ENCODE results near the gene UNC5CL.

Gene UNC5CL

GRCh38 chr6:41062056-41062455 is 23.0 kb upstream of the UNC5CL start:
- DNase-seq = no peak

- no peak for DNase-seq
These were observed 22.2 kb upstream of the UNC5CL start for GRCh38 chr6:41061196-41061726.

GRCh38 chr6:41059556-41059955 is 20.5 kb upstream of the UNC5CL start:
- no peak for DNase-seq

- DNase-seq = no peak
These were observed 19.8 kb upstream of the UNC5CL start for GRCh38 chr6:41058783-41059181.

- no peak for DNase-seq
These were observed 17.9 kb upstream of the UNC5CL start for GRCh38 chr6:41056768-41057490.

- DNase-seq = peak; percentile 55 to 87
These were observed 16.1 kb upstream of the UNC5CL start for GRCh38 chr6:41055149-41055548.

- peak; percentile 31 to 82 for DNase-seq
These were observed 15.5 kb upstream of the UNC5CL start for GRCh38 chr6:41054511-41054910.

- peak; percentile 67 to 90 for DNase-seq
These were observed 14.0 kb upstream of the UNC5CL start, which contains the start of gene APOBEC2 for GRCh38 chr6:41053041-41053440. Gene APOBEC2 (plus strand): TSS chr6:41053202. CDS start chr6:41053348, 146 bp downstream.

- DNase-seq = no peak
These were observed 12.9 kb upstream of the UNC5CL start for GRCh38 chr6:41051873-41052272.

GRCh38 chr6:41050536-41050935 is 11.5 kb upstream of the UNC5CL start:
- DNase-seq = no peak

GRCh38 chr6:41049955-41050354 is 10.9 kb upstream of the UNC5CL start:
- no peak for DNase-seq

- no peak for DNase-seq
These were observed 10.5 kb upstream of the UNC5CL start for GRCh38 chr6:41049521-41049920.

- DNase-seq = no peak
These were observed 9.0 kb upstream of the UNC5CL start for GRCh38 chr6:41047745-41048732.

- no peak for DNase-seq
These were observed 8.3 kb upstream of the UNC5CL start for GRCh38 chr6:41047306-41047705.

- no peak for DNase-seq
These were observed 7.1 kb upstream of the UNC5CL start for GRCh38 chr6:41046084-41046483.

- no peak for DNase-seq
These were observed 6.6 kb upstream of the UNC5CL start for GRCh38 chr6:41045664-41046063.

- DNase-seq = no peak
These were observed 4.1 kb upstream of the UNC5CL start for GRCh38 chr6:41043151-41043550.

- DNase-seq = no peak
These were observed 3.4 kb upstream of the UNC5CL start, which contains the start of gene TSPO2 for GRCh38 chr6:41042226-41043055. Gene TSPO2 (plus strand): TSS chr6:41042467. CDS start chr6:41042986, 519 bp downstream.

- DNase-seq = no peak
These were observed 2.0 kb upstream of the UNC5CL start for GRCh38 chr6:41040940-41041536.

- no peak for DNase-seq
These were observed 1.3 kb upstream of the UNC5CL start for GRCh38 chr6:41040101-41040939.

GRCh38 chr6:41038205-41038604 is 816 bp downstream of the UNC5CL start:
- no peak for DNase-seq

All from NCI-H524 (cell line).